Parathyroid adenoma (tissue), 2 donors: ENCODE data around the gene PARD3B.

Source experiments
- H2AFZ ChIP-seq: fragments of 300-600 bp; sonication (generic); one replicate; pipeline ENCODE4 v1.7.0; 2017; ENCODE audit warnings: antibody characterized with exemption, mild to moderate bottlenecking
- H3K27ac ChIP-seq: fragments of 300-600 bp; sonication (generic); one replicate; pipeline ENCODE4 v1.7.0; 2017
- H3K27me3 ChIP-seq: fragments of 300-600 bp; sonication (generic); one replicate; pipeline ENCODE4 v1.7.0; 2017; ENCODE audit warnings: low read length; ENCODE audit not compliant: control insufficient read depth, insufficient read depth
- H3K36me3 ChIP-seq: fragments of 300-600 bp; sonication (generic); one replicate; pipeline ENCODE4 v1.7.0; 2017; ENCODE audit warnings: low read length; ENCODE audit not compliant: control insufficient read depth, insufficient read depth
- H3K4me1 ChIP-seq: fragments of 300-600 bp; sonication (generic); one replicate; pipeline ENCODE4 v1.7.0; 2017; ENCODE audit warnings: control low read depth
- H3K4me2 ChIP-seq: fragments of 300-600 bp; sonication (generic); one replicate; pipeline ENCODE4 v1.7.0; 2017; ENCODE audit warnings: low read length
- H3K4me3 ChIP-seq: fragments of 300-600 bp; sonication (generic); one replicate; pipeline ENCODE4 v1.7.0; 2017; ENCODE audit warnings: low read depth, low read length
- H3K79me2 ChIP-seq: fragments of 300-600 bp; sonication (generic); one replicate; pipeline ENCODE4 v1.7.0; 2017; ENCODE audit warnings: control low read depth
- H3K9ac ChIP-seq: fragments of 300-600 bp; sonication (generic); one replicate; pipeline ENCODE4 v1.7.0; 2017; ENCODE audit warnings: mild to moderate bottlenecking
- H3K9me3 ChIP-seq: fragments of 300-600 bp; sonication (generic); one replicate; pipeline ENCODE4 v1.7.0; 2017; ENCODE audit warnings: low read length; ENCODE audit not compliant: control insufficient read depth
- CTCF ChIP-seq: fragments of 300-600 bp; sonication (generic); IDR thresholded peaks from one replicate; pipeline ENCODE4 v1.7.0; 2017; ENCODE audit warnings: antibody characterized with exemption, mild to moderate bottlenecking
- donor health status: primary hyperparathyroidism.

The PARD3B gene

GRCh38 chr2:205273148-205273547 is 727.9 kb downstream of the PARD3B start:
- no peak overlapping the region for H2AFZ ChIP-seq

GRCh38 chr2:205273627-205274026 is 728.4 kb downstream of the PARD3B start:
- H3K9me3 ChIP-seq: no peaks in the 10 kb centered on the region
- no peak overlapping the region for H2AFZ ChIP-seq
- no peaks in the 10 kb centered on the region for H3K79me2 ChIP-seq
- H3K36me3 ChIP-seq: no peaks in the 10 kb centered on the region
- H3K27me3 ChIP-seq: no peaks in the 10 kb centered on the region
- no peak overlapping the region for H3K27ac ChIP-seq
- no peak for TF ChIP-seq CTCF
- no peak overlapping the region for H3K4me2 ChIP-seq
- no peak overlapping the region for H3K9ac ChIP-seq
- H3K4me3 ChIP-seq: no peak overlapping the region
- H3K4me1 ChIP-seq: no peaks in the 10 kb centered on the region

More at GRCh38 chr2:205273148-205273547, 727.9 kb downstream of the PARD3B start:
- Histone ChIP-seq H3K79me2 (no peaks in the 10 kb centered on the region), H3K27ac (no peak overlapping the region), H3K4me2 (no peak overlapping the region), H3K9me3 (no peaks in the 10 kb centered on the region), H3K27me3 (no peaks in the 10 kb centered on the region), H3K9ac (no peak overlapping the region), H3K4me1 (no peaks in the 10 kb centered on the region), H3K36me3 (no peaks in the 10 kb centered on the region), H3K4me3 (no peak overlapping the region)
- no peak for TF ChIP-seq CTCF

- H3K9ac ChIP-seq: no peak overlapping the region
- H3K27ac ChIP-seq: no peak overlapping the region
- no peak overlapping the region for H3K4me3 ChIP-seq
- no peak for TF ChIP-seq CTCF
- H3K4me2 ChIP-seq: no peak overlapping the region
- H3K9me3 ChIP-seq: no peaks in the 10 kb centered on the region
- no peaks in the 10 kb centered on the region for H3K36me3 ChIP-seq
- no peaks in the 10 kb centered on the region for H3K79me2 ChIP-seq
- H2AFZ ChIP-seq: no peak overlapping the region
- no peaks in the 10 kb centered on the region for H3K27me3 ChIP-seq
- no peaks in the 10 kb centered on the region for H3K4me1 ChIP-seq
Measured at GRCh38 chr2:205274801-205275200, 729.5 kb downstream of the PARD3B start.

- H3K9me3 ChIP-seq: no peaks in the 10 kb centered on the region
- no peak overlapping the region for H3K27ac ChIP-seq
- no peak for TF ChIP-seq CTCF
- no peak overlapping the region for H3K4me2 ChIP-seq
- no peak overlapping the region for H2AFZ ChIP-seq
- H3K4me3 ChIP-seq: no peak overlapping the region
- no peaks in the 10 kb centered on the region for H3K36me3 ChIP-seq
- no peaks in the 10 kb centered on the region for H3K27me3 ChIP-seq
- H3K9ac ChIP-seq: no peak overlapping the region
- no peaks in the 10 kb centered on the region for H3K79me2 ChIP-seq
- H3K4me1 ChIP-seq: no peaks in the 10 kb centered on the region
Measured at GRCh38 chr2:205276116-205276777, 731.0 kb downstream of the PARD3B start.

- no peak overlapping the region for H3K9ac ChIP-seq
- no peaks in the 10 kb centered on the region for H3K79me2 ChIP-seq
- no peak overlapping the region for H3K27ac ChIP-seq
- no peak overlapping the region for H3K4me3 ChIP-seq
- TF ChIP-seq CTCF: no peak
- H2AFZ ChIP-seq: no peak overlapping the region
- H3K9me3 ChIP-seq: no peaks in the 10 kb centered on the region
- no peaks in the 10 kb centered on the region for H3K36me3 ChIP-seq
- no peak overlapping the region for H3K4me2 ChIP-seq
- H3K27me3 ChIP-seq: no peaks in the 10 kb centered on the region
- H3K4me1 ChIP-seq: no peaks in the 10 kb centered on the region
Measured at GRCh38 chr2:205280596-205281236, 735.4 kb downstream of the PARD3B start.
